Activated CD8-positive, alpha-beta T cell treated with anti-CD3 and anti-CD28 coated beads for 36 hours (primary cell): ENCODE measurements around the gene CFAP299. TPM values are rescaled to one million over a fixed set of nuclear protein-coding genes. Genes with fewer than 3 reads are reported as not detected.

Source experiments
- ATAC-seq: fragments of 200-7000 bp; cut with Tn5 transposase; one replicate; pipeline ENCODE4 v1.10.0; 2021; ENCODE audit warnings: mild to moderate bottlenecking, moderate library complexity
- CTCF ChIA-PET: fragments of 350-600 bp; sonication (Branson Sonifier 250); formaldehyde crosslinking; loops from one replicate; lab custom pipeline; 2021; ENCODE audit warnings: antibody characterized with exemption; lab: Charles Lee
- POLR2A ChIA-PET: fragments of 350-600 bp; sonication (Branson Sonifier 250); formaldehyde crosslinking; loops from one replicate; lab custom pipeline; 2021; ENCODE audit warnings: antibody characterized with exemption; lab: Charles Lee
- DNase-seq: peaks from one replicate; pipeline ENCODE4 v3.0.0-alpha.2; 2020
- H3K27ac Mint-ChIP-seq: one replicate; pipeline ENCODE4 v1.8.0; 2021; ENCODE audit warnings: mild to moderate bottlenecking, mixed read lengths
- H3K27me3 Mint-ChIP-seq: one replicate; pipeline ENCODE4 v1.8.0; 2021; ENCODE audit warnings: mixed read lengths
- H3K36me3 Mint-ChIP-seq: one replicate; pipeline ENCODE4 v1.8.0; 2021; ENCODE audit warnings: low read depth, mixed read lengths
- H3K4me1 Mint-ChIP-seq: one replicate; pipeline ENCODE4 v1.8.0; 2021; ENCODE audit warnings: low read depth, mixed read lengths
- H3K4me3 Mint-ChIP-seq: one replicate; pipeline ENCODE4 v1.8.0; 2021; ENCODE audit warnings: mild to moderate bottlenecking, moderate library complexity, mixed read lengths
- H3K9me3 Mint-ChIP-seq: one replicate; pipeline ENCODE4 v1.8.0; 2021; ENCODE audit warnings: mixed read lengths
- CTCF ChIP-seq: fragments of 200-600 bp; IDR thresholded peaks from one replicate; pipeline ENCODE4 v1.8.0; 2022; ENCODE audit warnings: antibody characterized with exemption, mild to moderate bottlenecking
- intact Hi-C: fragments of 100-400 bp; cut with micrococcal nuclease; formaldehyde crosslinking; loops from one replicate; pipeline ENCODE4 v1.10.0; 2022
- total RNA-seq, 2 experiments: library from RNA; stranded (reverse); gene quantifications; one replicate each; pipeline ENCODE4 v1.2.3, GENCODE V29; 2021

CFAP299 gene
- total RNA-seq, 2 experiments from 2014 or later = not detected

DNA sequence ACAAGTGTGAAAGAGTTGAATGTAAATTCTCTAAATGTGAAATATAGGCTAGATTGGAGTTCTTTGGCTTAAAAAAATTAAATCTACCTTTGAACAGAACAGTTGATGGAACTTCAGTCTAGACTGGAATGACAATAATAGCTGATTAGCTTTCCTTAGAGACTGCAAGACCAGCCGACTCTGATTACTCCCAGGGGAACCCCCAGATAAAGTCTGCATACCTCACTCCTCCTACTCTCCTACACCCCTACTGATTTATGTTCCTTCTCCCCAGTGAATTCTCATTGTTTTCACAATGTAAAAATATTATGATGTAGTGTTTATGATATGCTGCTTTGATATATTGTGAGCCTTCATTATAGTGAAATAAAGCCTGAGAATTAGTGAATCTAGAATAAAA, 241.3 kb downstream of the CFAP299 start:
- DNase-seq = no peak
- Mint-ChIP-seq H3K4me3 (no peak overlapping the region), H3K9me3 (peaks cover 4% of the 10 kb centered on the region), H3K27ac (no peak overlapping the region), H3K36me3 (no peaks in the 10 kb centered on the region), H3K27me3 (no peaks in the 10 kb centered on the region), H3K4me1 (peaks cover 7% of the 10 kb centered on the region)
- no peak for ATAC-seq
- CTCF ChIA-PET = interaction anchor here (1.3 kb wide), 1 partner anchor 211 kb away, joined by 3 read pairs; no protein-coding TSS in a partner anchor
- POLR2A ChIA-PET = no interaction called here
- no peak for TF ChIP-seq CTCF
- intact Hi-C loops = no loop called here

- ATAC-seq = no peak
- Mint-ChIP-seq H3K27me3 (no peaks in the 10 kb centered on the region), H3K4me1 (peaks cover 7% of the 10 kb centered on the region), H3K9me3 (peaks cover 2% of the 10 kb centered on the region), H3K36me3 (no peaks in the 10 kb centered on the region), H3K27ac (no peak overlapping the region), H3K4me3 (no peak overlapping the region)
- intact Hi-C loops = no loop called here
- POLR2A ChIA-PET = no interaction called here
- no peak for DNase-seq
- CTCF ChIA-PET = no interaction called here
- TF ChIP-seq CTCF = no peak
Observed at GRCh38 chr4:80578001-80578400, 242.5 kb downstream of the CFAP299 start.

- Mint-ChIP-seq H3K4me3 (no peak overlapping the region), H3K4me1 (peaks cover 3% of the 10 kb centered on the region), H3K36me3 (no peaks in the 10 kb centered on the region), H3K9me3 (no peaks in the 10 kb centered on the region), H3K27me3 (no peaks in the 10 kb centered on the region), H3K27ac (no peak overlapping the region)
- ATAC-seq (no peak), DNase-seq (no peak)
- no peak for TF ChIP-seq CTCF
- intact Hi-C loops = no loop called here
- CTCF ChIA-PET = no interaction called here
- POLR2A ChIA-PET = no interaction called here
Observed at GRCh38 chr4:80585542-80585941, 250.0 kb downstream of the CFAP299 start.

DNA sequence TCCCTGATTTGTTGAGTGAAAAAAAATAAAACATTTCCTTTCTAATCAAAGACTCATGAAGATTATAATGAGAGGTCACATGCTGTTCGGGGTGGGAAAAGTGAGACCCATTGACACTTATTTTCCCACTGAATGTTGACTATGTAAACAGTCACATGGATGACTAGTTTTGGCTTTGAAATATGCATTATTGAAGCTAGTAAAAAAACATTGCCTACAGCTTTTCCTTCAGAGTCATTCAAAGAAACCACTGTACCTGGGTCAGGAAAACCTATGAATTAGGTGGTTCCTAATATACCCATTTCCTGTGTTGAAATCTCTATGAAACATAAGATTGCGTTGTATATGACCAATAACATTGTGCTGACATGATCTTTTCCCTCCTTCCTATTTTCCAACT, 251.2 kb downstream of the CFAP299 start:
- no peak overlapping the region for H3K4me3 Mint-ChIP-seq
- intact Hi-C loops = no loop called here
- H3K9me3 Mint-ChIP-seq = no peaks in the 10 kb centered on the region
- no peak overlapping the region for H3K27ac Mint-ChIP-seq
- H3K36me3 Mint-ChIP-seq = no peaks in the 10 kb centered on the region
- DNase-seq (no peak), ATAC-seq (no peak)
- H3K4me1 Mint-ChIP-seq = no peaks in the 10 kb centered on the region
- TF ChIP-seq CTCF = no peak
- POLR2A ChIA-PET = no interaction called here
- H3K27me3 Mint-ChIP-seq = no peaks in the 10 kb centered on the region
- CTCF ChIA-PET = no interaction called here

- H3K4me1 Mint-ChIP-seq = no peaks in the 10 kb centered on the region
- ChIA-PET CTCF (no interaction called here), POLR2A (interaction anchor here (0.6 kb wide), 1 partner anchor 186 kb away, joined by 3 read pairs; no protein-coding TSS in a partner anchor)
- H3K27me3 Mint-ChIP-seq = no peaks in the 10 kb centered on the region
- no peaks in the 10 kb centered on the region for H3K9me3 Mint-ChIP-seq
- no peaks in the 10 kb centered on the region for H3K36me3 Mint-ChIP-seq
- intact Hi-C loops = no loop called here
- DNase-seq = no peak
- ATAC-seq = no peak
- TF ChIP-seq CTCF = no peak
- H3K27ac Mint-ChIP-seq = no peak overlapping the region
- H3K4me3 Mint-ChIP-seq = no peak overlapping the region
Observed at GRCh38 chr4:80587871-80588385, 252.4 kb downstream of the CFAP299 start.
